Activated T-helper 2 cell treated with anti-CD3 and anti-CD28 coated beads, Interferon-gamma antibody, Interleukin-2, Interleukin-4, amounts not matched to agents 10 μg/mL and 5 μg/mL and 100 μg/mL, durations not matched to agents 14 hours and 24 hours and 36 hours (primary cell): ENCODE data around the gene MIS18BP1. TPM values are rescaled to one million over a fixed set of nuclear protein-coding genes. Genes with fewer than 3 reads are reported as not detected.

Experiments used
- DNase-seq: peaks from one replicate; pipeline ENCODE4 v3.0.0; 2021; ENCODE audit warnings: low spot score
- H3K27ac Mint-ChIP-seq: one replicate; pipeline ENCODE4 v1.8.0; 2021; ENCODE audit warnings: mixed read lengths
- H3K27me3 Mint-ChIP-seq: one replicate; pipeline ENCODE4 v1.8.0; 2021; ENCODE audit warnings: low read depth, mixed read lengths
- H3K36me3 Mint-ChIP-seq: one replicate; pipeline ENCODE4 v1.8.0; 2021; ENCODE audit warnings: low read depth, mixed read lengths
- H3K4me1 Mint-ChIP-seq: one replicate; pipeline ENCODE4 v1.8.0; 2021; ENCODE audit warnings: low read depth, mixed read lengths
- H3K4me3 Mint-ChIP-seq: one replicate; pipeline ENCODE4 v1.8.0; 2021; ENCODE audit warnings: low read depth, mild to moderate bottlenecking, moderate library complexity, mixed read lengths
- H3K9me3 Mint-ChIP-seq: one replicate; pipeline ENCODE4 v1.8.0; 2021; ENCODE audit warnings: mixed read lengths
- intact Hi-C: fragments of 100-400 bp; cut with micrococcal nuclease; formaldehyde crosslinking; loops from one replicate; pipeline ENCODE4 v1.15.1; 2023
- total RNA-seq: library from RNA; stranded (reverse); gene quantifications from 2 replicates; pipeline ENCODE4 v1.2.3, GENCODE V29; 2022

The MIS18BP1 gene
- total RNA-seq, 1 donor from 2014 or later = 56.4 TPM

GRCh38 chr14:45258805-45259204, 5.8 kb upstream of the MIS18BP1 start:
- peaks cover 5% of the 10 kb centered on the region for H3K4me1 Mint-ChIP-seq
- H3K4me3 Mint-ChIP-seq = no peak overlapping the region
- no peak overlapping the region for H3K27ac Mint-ChIP-seq
- intact Hi-C loops = no loop called here
- DNase-seq = no peak
- peaks cover 18% of the 10 kb centered on the region for H3K36me3 Mint-ChIP-seq
- peaks cover 5% of the 10 kb centered on the region for H3K27me3 Mint-ChIP-seq
- peaks cover 44% of the 10 kb centered on the region for H3K9me3 Mint-ChIP-seq

DNA sequence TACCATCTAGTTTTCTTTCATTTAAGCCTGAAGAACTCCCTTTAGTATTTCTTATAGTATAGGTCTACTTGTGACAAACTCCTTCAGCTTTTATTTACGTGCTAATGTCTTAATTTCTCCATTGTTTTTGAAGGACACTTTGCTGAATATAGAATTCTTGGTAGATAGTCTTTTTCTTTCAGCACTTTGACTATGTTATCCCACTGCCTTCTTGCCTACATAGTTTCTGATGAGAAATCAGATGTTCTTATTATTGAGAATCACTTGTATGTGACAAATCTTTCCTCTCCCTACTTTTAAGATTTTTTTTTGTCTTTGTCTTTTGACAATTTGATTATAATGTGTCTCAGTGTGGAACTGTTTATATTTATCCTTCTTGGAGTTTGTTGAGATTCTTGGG, 5.1 kb upstream of the MIS18BP1 start:
- Mint-ChIP-seq H3K4me1 (peaks cover 8% of the 10 kb centered on the region), H3K27me3 (no peaks in the 10 kb centered on the region), H3K27ac (no peak overlapping the region), H3K36me3 (peaks cover 18% of the 10 kb centered on the region), H3K4me3 (no peak overlapping the region), H3K9me3 (peaks cover 39% of the 10 kb centered on the region)
- no peak for DNase-seq
- intact Hi-C loops = no loop called here

DNA sequence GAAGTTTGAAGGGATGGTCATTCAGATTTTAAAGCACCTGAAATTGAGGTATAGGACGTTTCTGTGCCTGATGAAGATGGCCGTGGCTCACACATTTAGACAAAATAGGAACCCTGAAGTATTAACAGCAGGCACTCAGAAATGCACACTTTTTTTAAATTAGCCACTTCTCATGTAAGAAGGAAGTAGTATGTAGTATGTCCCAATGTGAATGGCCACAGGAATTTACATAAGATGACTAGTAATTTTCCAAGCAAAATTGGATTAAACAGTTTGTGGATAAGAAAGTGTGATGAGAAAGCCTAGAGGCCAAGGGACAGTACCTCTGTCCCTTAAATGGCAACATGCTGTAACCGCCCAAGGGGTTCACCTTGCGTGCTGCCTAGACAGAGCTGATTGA, 1.8 kb upstream of the MIS18BP1 start:
- Mint-ChIP-seq H3K27me3 (no peaks in the 10 kb centered on the region), H3K36me3 (peaks cover 27% of the 10 kb centered on the region), H3K27ac (no peak overlapping the region), H3K4me1 (peaks cover 21% of the 10 kb centered on the region), H3K9me3 (peaks cover 27% of the 10 kb centered on the region), H3K4me3 (peak overlapping the region; percentile 91)
- intact Hi-C loops = loop anchor here (5.0 kb wide), 1 partner anchor 52 kb away; no protein-coding TSS in a partner anchor
- DNase-seq = no peak

GRCh38 chr14:45253754-45254310, 830 bp upstream of the MIS18BP1 start:
- peaks cover 21% of the 10 kb centered on the region for H3K4me1 Mint-ChIP-seq
- peaks cover 19% of the 10 kb centered on the region for H3K36me3 Mint-ChIP-seq
- intact Hi-C loops = loop anchor here (1.0 to 5.0 kb wide), 6 partner anchors 14 to 357 kb away; partner anchors contain the start of genes FKBP3, PRPF39 and TOGARAM1
- peaks cover 17% of the 10 kb centered on the region for H3K9me3 Mint-ChIP-seq
- no peak for DNase-seq
- no peaks in the 10 kb centered on the region for H3K27me3 Mint-ChIP-seq
- peak overlapping the region; percentile 91 for H3K4me3 Mint-ChIP-seq
- peak overlapping the region; percentile 98 for H3K27ac Mint-ChIP-seq

DNA sequence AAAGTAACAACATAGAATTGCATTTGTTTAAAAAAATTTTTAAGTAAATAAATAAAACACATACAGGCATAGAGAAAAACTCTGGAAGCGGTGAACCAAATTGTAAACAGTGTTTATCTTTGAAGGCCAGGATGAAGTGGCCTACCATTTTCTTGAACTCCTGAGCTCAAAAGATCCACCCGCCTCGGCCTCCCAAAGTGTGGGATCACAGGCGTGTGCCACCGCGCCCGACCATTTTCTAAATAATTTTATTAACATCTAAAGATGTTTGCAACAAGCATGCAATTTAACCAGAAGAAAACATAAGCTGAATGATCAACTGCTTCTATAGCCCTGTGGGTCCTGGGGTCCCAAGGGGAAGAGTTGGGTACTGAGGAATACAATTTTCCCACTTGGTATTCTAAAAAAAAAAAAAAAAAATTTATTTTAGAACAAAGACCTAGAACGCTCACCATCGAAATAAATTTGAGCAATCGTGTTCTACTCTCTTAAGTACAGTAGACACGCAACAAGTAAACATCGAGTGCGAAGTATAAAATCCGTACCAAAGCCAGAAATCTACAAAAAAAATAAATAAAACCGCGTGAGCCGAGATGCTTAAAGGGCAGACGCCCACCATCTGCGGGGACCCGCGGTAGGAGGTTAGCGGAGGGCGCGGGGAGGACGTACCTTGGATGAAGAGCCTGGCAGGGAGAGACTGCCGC, 484 bp downstream of the MIS18BP1 start:
- H3K27ac Mint-ChIP-seq = peak overlapping the region; percentile 98
- intact Hi-C loops = loop anchor here (1.0 to 5.0 kb wide), 6 partner anchors 16 to 356 kb away; partner anchors contain the start of genes FKBP3, PRPF39 and TOGARAM1
- no peaks in the 10 kb centered on the region for H3K27me3 Mint-ChIP-seq
- H3K4me3 Mint-ChIP-seq = peak overlapping the region; percentile 91
- peaks cover 9% of the 10 kb centered on the region for H3K36me3 Mint-ChIP-seq
- DNase-seq = no peak
- H3K4me1 Mint-ChIP-seq = peaks cover 21% of the 10 kb centered on the region
- H3K9me3 Mint-ChIP-seq = peaks cover 4% of the 10 kb centered on the region

DNA sequence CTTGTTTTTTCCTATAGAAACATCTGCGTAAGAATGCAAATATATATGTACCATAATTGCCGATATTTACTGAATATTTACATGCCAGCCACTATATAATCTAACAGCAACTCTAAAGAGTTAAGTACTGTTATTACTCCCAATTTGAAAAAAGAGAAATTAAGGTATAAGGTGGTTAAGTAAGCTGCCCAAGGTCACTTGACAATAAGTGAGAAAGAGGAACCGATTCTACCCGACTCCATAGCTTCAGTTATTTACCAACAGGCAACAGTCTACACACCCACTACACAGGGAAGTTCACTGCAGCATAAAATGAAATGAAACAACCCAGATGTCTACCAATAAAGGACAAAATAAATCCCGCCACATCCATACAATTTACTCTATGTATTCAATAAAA, 1.1 kb downstream of the MIS18BP1 start:
- H3K27ac Mint-ChIP-seq = peak overlapping the region; percentile 98
- peaks cover 9% of the 10 kb centered on the region for H3K36me3 Mint-ChIP-seq
- H3K27me3 Mint-ChIP-seq = no peaks in the 10 kb centered on the region
- H3K9me3 Mint-ChIP-seq = no peaks in the 10 kb centered on the region
- peak overlapping the region; percentile 91 for H3K4me3 Mint-ChIP-seq
- H3K4me1 Mint-ChIP-seq = peaks cover 21% of the 10 kb centered on the region
- intact Hi-C loops = loop anchor here (2.0 to 5.0 kb wide), 3 partner anchors 50 to 355 kb away; partner anchors contain the start of gene PRPF39
- no peak for DNase-seq

DNA sequence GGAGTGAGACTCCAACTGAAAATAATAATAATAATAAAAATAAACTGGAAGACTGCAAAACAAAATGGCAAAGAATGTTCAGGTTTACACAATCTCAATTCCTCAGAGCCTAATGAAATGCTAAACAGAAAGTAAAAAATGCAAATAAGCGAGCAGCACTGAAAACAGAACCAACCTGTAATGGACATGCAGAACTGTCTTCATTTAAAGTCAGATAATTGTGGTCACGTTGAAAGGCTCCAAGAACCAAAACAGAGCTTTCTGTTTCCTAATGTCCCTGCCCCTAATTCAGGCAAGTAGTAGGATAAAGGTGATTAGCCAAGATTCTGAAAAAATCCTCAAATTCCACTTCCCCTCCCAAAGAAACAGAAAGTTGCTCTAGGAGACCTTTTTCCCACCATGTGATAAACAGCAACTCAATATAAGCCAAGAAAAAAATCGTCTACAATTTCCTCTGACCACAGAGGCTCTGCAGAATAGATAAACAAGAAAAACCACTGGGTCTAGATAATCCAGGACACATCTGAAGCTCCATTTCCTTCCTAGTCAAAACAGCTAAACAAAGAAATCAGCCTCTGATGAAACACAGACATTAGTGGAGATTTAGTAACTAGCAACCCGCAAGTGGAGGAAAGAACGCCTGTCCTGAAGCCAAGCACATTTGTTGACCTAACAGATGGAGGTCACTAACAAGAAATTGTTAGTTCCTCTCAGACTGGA, 3.0 kb downstream of the MIS18BP1 start:
- peak overlapping the region; percentile 70 for H3K27ac Mint-ChIP-seq
- H3K36me3 Mint-ChIP-seq = peaks cover 9% of the 10 kb centered on the region
- H3K9me3 Mint-ChIP-seq = no peaks in the 10 kb centered on the region
- peaks cover 21% of the 10 kb centered on the region for H3K4me1 Mint-ChIP-seq
- peak overlapping the region; percentile 49 for H3K4me3 Mint-ChIP-seq
- DNase-seq = no peak
- intact Hi-C loops = loop anchor here (5.0 kb wide), 1 partner anchor 48 kb away; no protein-coding TSS in a partner anchor
- H3K27me3 Mint-ChIP-seq = no peaks in the 10 kb centered on the region

DNA sequence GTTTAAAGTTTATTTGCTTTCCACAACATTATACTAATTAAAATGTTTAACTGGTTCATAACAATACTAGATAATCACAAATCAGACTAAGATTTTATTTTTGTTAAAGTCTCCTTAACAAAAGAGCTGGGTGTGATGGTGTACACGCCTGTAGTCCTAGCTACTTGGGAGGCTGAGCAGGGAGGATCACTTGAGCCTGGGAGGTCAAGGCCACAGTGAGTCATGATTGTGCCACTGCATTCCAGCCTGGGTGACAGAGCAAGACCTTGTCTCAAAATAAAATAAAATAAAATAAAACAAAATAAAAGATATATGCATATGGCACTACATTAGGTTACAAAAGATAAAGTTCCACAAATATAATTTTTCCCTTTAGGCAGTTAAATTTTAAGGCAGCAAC, 5.6 kb downstream of the MIS18BP1 start:
- Mint-ChIP-seq H3K4me3 (no peak overlapping the region), H3K36me3 (peaks cover 10% of the 10 kb centered on the region), H3K27me3 (no peaks in the 10 kb centered on the region), H3K27ac (no peak overlapping the region), H3K9me3 (no peaks in the 10 kb centered on the region), H3K4me1 (peaks cover 13% of the 10 kb centered on the region)
- no peak for DNase-seq
- intact Hi-C loops = loop anchor here (2.0 kb wide), 1 partner anchor 23 kb away; no protein-coding TSS in a partner anchor

DNA sequence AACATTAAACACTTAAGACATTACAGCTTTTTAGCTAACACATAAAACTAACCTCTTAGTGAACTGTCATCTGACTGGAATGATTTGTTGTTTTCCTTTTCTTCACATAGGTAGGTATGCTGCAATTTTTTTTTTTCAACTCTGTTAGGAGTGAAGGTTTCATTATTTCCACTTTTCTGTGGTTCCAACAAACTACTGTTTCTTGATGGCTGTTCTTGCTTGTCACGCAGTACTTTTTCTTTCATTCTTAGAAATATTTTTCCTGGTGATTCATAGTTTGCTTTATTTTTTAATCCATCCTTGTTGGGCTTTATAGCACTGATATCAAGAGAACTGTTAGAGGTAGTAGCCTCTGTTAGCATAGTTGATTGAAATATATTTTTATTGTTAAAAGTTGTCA, 6.3 kb downstream of the MIS18BP1 start:
- Mint-ChIP-seq H3K36me3 (peaks cover 18% of the 10 kb centered on the region), H3K9me3 (no peaks in the 10 kb centered on the region), H3K4me3 (no peak overlapping the region), H3K27ac (no peak overlapping the region), H3K27me3 (no peaks in the 10 kb centered on the region), H3K4me1 (peaks cover 13% of the 10 kb centered on the region)
- DNase-seq = no peak
- intact Hi-C loops = loop anchor here (2.0 kb wide), 1 partner anchor 22 kb away; no protein-coding TSS in a partner anchor

DNA sequence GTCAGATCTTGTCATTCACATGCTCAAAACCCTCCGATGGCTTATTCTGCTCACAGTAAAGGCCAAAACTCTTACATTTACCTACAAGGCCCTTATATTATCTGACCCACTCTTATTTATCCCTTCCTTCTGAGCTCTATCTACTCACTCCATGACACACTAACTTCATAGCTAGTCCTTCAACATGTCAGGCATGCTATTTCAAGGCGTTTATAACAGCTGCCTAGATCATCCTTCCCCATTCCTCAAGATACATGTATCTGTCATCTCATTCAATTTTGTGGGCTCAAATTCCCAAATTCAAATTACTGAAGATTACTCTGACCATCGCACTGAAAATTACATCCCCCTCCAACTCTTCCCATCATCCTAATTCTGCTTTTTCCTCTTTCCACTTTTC, 6.9 kb downstream of the MIS18BP1 start:
- H3K4me1 Mint-ChIP-seq = peaks cover 9% of the 10 kb centered on the region
- no peak for DNase-seq
- peaks cover 19% of the 10 kb centered on the region for H3K36me3 Mint-ChIP-seq
- no peaks in the 10 kb centered on the region for H3K9me3 Mint-ChIP-seq
- intact Hi-C loops = loop anchor here (2.0 kb wide), 1 partner anchor 21 kb away; no protein-coding TSS in a partner anchor
- H3K27ac Mint-ChIP-seq = no peak overlapping the region
- no peak overlapping the region for H3K4me3 Mint-ChIP-seq
- no peaks in the 10 kb centered on the region for H3K27me3 Mint-ChIP-seq

GRCh38 chr14:45242706-45243105, 10.3 kb downstream of the MIS18BP1 start:
- H3K27me3 Mint-ChIP-seq = no peaks in the 10 kb centered on the region
- DNase-seq = no peak
- H3K36me3 Mint-ChIP-seq = peaks cover 12% of the 10 kb centered on the region
- peaks cover 3% of the 10 kb centered on the region for H3K4me1 Mint-ChIP-seq
- no peak overlapping the region for H3K27ac Mint-ChIP-seq
- intact Hi-C loops = no loop called here
- no peak overlapping the region for H3K4me3 Mint-ChIP-seq
- no peaks in the 10 kb centered on the region for H3K9me3 Mint-ChIP-seq

DNA sequence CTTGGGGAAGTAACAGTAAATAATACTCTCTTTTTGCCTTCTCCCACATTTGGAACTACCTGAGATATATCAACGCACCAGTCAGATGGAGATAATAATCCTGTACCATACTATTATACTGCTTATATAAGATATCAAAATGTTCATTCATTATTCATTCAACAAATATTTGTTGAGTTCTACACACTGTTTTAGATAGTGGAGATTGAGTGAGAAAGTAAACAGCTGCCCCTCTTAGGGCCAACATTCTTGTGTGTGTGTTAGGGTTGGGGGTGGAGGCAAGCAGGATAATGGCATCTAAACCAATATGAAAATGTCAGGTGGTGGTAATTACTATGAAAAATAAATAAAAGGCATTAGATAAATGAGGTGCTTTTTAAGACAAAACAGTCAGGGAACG, 14.0 kb downstream of the MIS18BP1 start:
- Mint-ChIP-seq H3K4me1 (peaks cover 3% of the 10 kb centered on the region), H3K9me3 (no peaks in the 10 kb centered on the region), H3K27ac (no peak overlapping the region), H3K27me3 (no peaks in the 10 kb centered on the region), H3K36me3 (peaks cover 26% of the 10 kb centered on the region), H3K4me3 (no peak overlapping the region)
- intact Hi-C loops = no loop called here
- no peak for DNase-seq
